Aorta (tissue), 5 donors: Measurements from ENCODE around the gene ERBB4. TPM values are rescaled to one million over a fixed set of nuclear protein-coding genes. Genes with fewer than 3 reads are reported as not detected.

Experiments
- ATAC-seq: fragments of 200-7000 bp; cut with Tn5 transposase; one replicate; pipeline ENCODE4 v1.9.1; 2022; ENCODE audit warnings: moderate library complexity; ENCODE audit not compliant: low FRiP score
- DNase-seq, 2 donors: peaks; one replicate each; pipeline ENCODE4 v3.0.0-alpha.2; 2020
- H3K27ac ChIP-seq, 2 donors: one replicate each; pipeline ENCODE4 v1.5.1; 2013; ENCODE audit warnings: low read length in 2 of 2, mild to moderate bottlenecking in 2 of 2, moderate library complexity in 2 of 2, control low read depth in 1 of 2, inconsistent platforms in 1 of 2, low read depth in 1 of 2
- H3K27me3 ChIP-seq, 2 donors: one replicate each; pipeline ENCODE4 v1.6.1; 2013; ENCODE audit warnings: control low read depth in 1 of 2, low read length in 1 of 2, mild to moderate bottlenecking in 1 of 2, moderate library complexity in 1 of 2; ENCODE audit not compliant: insufficient read depth in 2 of 2, control insufficient read depth in 1 of 2
- H3K36me3 ChIP-seq, 2 donors: one replicate each; pipeline ENCODE4 v1.6.1; 2013; ENCODE audit warnings: control low read depth in 1 of 2, low read length in 1 of 2, mild to moderate bottlenecking in 1 of 2; ENCODE audit not compliant: insufficient read depth in 2 of 2, control insufficient read depth in 1 of 2
- H3K4me1 ChIP-seq, 2 donors: one replicate each; pipeline ENCODE4 v1.6.1; 2013; ENCODE audit warnings: low read length in 2 of 2, control low read depth in 1 of 2, mild to moderate bottlenecking in 1 of 2, moderate library complexity in 1 of 2; ENCODE audit not compliant: insufficient read depth in 2 of 2, control insufficient read depth in 1 of 2
- H3K4me3 ChIP-seq, 2 donors: one replicate each; pipeline ENCODE4 v1.5.1; 2013; ENCODE audit warnings: low read length in 2 of 2, control low read depth in 1 of 2, mild to moderate bottlenecking in 1 of 2
- H3K9me3 ChIP-seq: one replicate; pipeline ENCODE4 v1.6.1; 2013; ENCODE audit warnings: mild to moderate bottlenecking, low read length; ENCODE audit not compliant: control insufficient read depth
- WGBS, 2 donors: extraction: QIAGEN DNeasy Blood & Tissue Kit; methylation state at CpG; one replicate each; pipeline ENCODE4 v1.1.7; 2013; 5-methylcytosine and 5-hydroxymethylcytosine counted together
- intact Hi-C, 2 donors: fragments of 100-400 bp; cut with DNase I; formaldehyde crosslinking; loops; one replicate each; pipeline versions ENCODE4 v1.14.2 to v1.15.0; 2022
- polyA plus RNA-seq, 2 donors: library from polyadenylated mRNA; stranded (reverse); fragments of 200-250 nt; gene quantifications; one replicate each; pipeline ENCODE4 v1.2.3, GENCODE V29; 2013
- total RNA-seq, 2 donors: library from RNA; stranded (reverse); fragmentation: NEBNext Ultra II Directional; extraction: Animal tissue kit (Norgen Biotek cat#: 25700); gene quantifications; one replicate each; pipeline ENCODE4 v1.2.1, GENCODE V29; 2021
- donor health status: healthy with polysubstance abuse.
- donor health status: Bipolar disorder and iron deficiency.
- donor health status: DM: no; HTN: no; CAD: no.
- donor health status: DM: no; HTN: no; CAD: no.
- donor health status: DM: yes; HTN: yes; CAD: no.

ERBB4 gene
- total and polyA plus RNA-seq, 4 donors = 1.3 to 42.0 (median 15.0) TPM

DNA sequence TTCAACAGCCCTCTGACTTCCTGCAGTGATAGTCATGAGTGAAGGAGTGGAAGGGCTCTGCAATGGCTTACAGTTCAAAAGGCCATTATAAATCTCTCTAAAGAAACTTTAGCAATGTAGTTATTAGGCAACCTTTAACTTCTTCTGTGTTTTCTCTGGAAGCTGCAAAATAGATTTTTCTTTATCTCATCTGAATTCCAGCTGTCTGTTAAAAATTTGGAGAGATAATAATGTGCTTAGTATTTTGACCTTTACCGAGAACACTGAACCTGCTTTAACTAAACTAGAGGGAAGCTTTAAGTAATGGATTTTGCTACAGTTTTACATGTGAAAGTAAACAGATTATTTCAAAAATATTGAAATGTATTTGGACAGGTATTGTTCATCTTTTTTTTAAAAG is 847.9 kb downstream of the ERBB4 start:
- H3K36me3 ChIP-seq = peaks cover 0 to 8% of the 10 kb centered on the region in 2 donors
- intact Hi-C loops = no loop called here
- H3K4me1 ChIP-seq = no peaks in the 10 kb centered on the region
- ATAC-seq (no peak), DNase-seq (no peak)
- no peaks in the 10 kb centered on the region for H3K27me3 ChIP-seq
- WGBS, 2 donors = 63 to 81% methylated on average over 1 of the region's 1 CpG
- H3K4me3 ChIP-seq = no peak overlapping the region
- H3K9me3 ChIP-seq = no peaks in the 10 kb centered on the region
- no peak overlapping the region for H3K27ac ChIP-seq

DNA sequence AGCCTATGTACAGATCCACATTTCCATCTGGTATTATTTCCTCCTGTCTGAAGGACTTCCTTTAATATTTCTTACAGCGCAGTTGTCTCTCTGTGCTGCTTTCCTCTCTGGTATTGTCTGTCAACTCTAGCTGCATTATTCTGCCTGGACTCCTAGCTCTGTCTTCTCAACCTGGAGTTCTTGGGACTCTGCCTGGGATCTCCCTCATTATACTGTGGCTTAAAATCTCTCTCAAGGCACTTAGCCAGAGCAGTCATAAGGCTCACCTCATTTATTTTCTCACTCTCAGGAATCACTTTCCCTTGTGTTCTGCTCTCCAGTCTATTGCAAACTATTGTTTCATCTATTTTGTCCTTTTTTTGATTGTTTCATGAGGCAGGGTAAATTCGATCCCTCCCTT is 850.4 kb downstream of the ERBB4 start:
- H3K27ac ChIP-seq = no peak overlapping the region
- peaks cover 3% of the 10 kb centered on the region for H3K9me3 ChIP-seq
- intact Hi-C loops = no loop called here
- no peak overlapping the region for H3K4me3 ChIP-seq
- WGBS, 2 donors = 82 to 87% methylated on average over 2 of the region's 2 CpGs
- ATAC-seq (no peak), DNase-seq (no peak)
- no peaks in the 10 kb centered on the region for H3K36me3 ChIP-seq
- H3K27me3 ChIP-seq = no peaks in the 10 kb centered on the region
- no peaks in the 10 kb centered on the region for H3K4me1 ChIP-seq

DNA sequence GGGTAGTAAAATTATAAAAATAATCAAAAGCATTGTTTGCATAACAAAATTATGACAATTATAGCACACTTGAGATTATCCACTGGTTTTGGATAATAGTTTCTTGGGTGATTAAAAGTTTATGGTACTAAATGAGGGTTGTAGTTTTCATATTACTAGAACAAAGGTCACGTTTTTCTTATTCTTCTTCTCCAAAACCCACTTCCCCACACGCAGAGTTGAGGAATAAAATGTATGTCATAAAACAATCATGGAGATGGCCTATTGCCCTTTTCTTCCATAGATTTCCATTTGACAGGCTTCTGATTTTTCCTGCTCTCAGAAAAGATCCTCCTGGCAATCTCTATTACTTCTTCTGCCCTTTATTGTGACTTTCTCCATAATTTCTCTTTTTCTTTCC is 863.9 kb downstream of the ERBB4 start:
- no peak overlapping the region for H3K4me3 ChIP-seq
- H3K4me1 ChIP-seq = no peaks in the 10 kb centered on the region
- no peaks in the 10 kb centered on the region for H3K36me3 ChIP-seq
- no peaks in the 10 kb centered on the region for H3K27me3 ChIP-seq
- H3K9me3 ChIP-seq = no peaks in the 10 kb centered on the region
- WGBS, 2 donors = 79% methylated on average over 2 of the region's 2 CpGs
- intact Hi-C loops = no loop called here
- ATAC-seq = no peak
- no peak for DNase-seq
- no peak overlapping the region for H3K27ac ChIP-seq

DNA sequence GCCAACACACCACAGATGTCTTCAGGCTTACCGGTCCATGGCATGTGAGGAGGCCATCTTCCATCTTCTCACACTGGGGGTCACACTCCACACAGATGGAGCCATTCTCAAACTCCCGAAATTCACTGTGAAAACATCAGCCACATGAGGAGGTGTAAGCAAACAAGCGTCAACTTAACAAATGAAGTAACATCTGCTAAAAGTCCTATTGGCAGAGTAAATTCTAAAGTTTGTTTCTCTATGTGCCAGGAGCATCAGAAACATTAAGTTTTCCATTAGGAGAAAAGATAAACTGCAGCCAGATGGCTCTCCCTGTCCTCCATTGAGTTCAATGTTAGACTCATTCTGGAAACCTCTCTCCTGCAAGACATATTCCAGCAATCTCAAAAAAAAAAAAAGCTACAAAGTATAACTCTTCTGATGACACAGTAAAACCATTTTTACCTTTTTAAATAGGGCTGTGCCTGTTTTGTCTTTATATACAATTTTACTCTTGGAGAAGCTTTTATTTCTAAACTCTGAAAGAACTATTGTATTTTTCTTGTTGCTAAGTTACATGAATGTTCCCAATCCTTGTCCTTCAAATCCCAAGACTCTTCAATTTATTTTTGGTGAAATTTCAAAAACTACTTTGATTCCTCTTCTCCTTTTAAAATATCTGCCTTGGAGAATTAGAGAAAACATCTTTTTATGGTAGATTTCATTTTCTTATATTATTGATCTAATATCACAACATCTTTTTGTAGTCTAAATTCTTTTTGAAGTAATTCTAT is 865.3 kb downstream of the ERBB4 start:
- 72 to 80% methylated on average over 3 of the region's 3 CpGs for WGBS, 2 donors
- intact Hi-C loops = no loop called here
- no peak overlapping the region for H3K27ac ChIP-seq
- H3K27me3 ChIP-seq = no peaks in the 10 kb centered on the region
- no peak overlapping the region for H3K4me3 ChIP-seq
- no peak for ATAC-seq
- no peak for DNase-seq
- no peaks in the 10 kb centered on the region for H3K4me1 ChIP-seq
- H3K9me3 ChIP-seq = no peaks in the 10 kb centered on the region
- H3K36me3 ChIP-seq = no peaks in the 10 kb centered on the region

DNA sequence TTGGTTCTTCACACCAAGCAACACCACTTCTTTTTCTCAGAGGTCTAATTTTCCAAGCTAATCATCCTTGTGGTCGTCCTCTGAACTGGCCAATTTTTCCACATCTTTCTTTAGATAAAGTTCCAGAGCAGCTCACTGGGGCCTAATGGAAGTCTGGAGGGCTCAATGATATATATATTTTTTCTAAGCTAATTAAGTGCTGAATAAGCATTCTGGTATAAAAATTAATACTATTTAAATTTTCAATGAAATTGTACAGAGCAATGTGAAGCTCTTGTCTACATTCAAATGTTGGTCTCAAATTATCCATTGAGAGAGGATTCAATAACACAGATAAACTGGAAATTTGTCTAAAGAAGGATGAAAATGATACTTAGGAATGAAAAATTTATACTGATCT is 866.6 kb downstream of the ERBB4 start:
- no peak overlapping the region for H3K4me3 ChIP-seq
- intact Hi-C loops = no loop called here
- no peaks in the 10 kb centered on the region for H3K4me1 ChIP-seq
- 88 to 92% methylated on average over 1 of the region's 1 CpG for WGBS, 2 donors
- no peaks in the 10 kb centered on the region for H3K36me3 ChIP-seq
- ATAC-seq = no peak
- no peak overlapping the region for H3K27ac ChIP-seq
- DNase-seq = no peak
- no peaks in the 10 kb centered on the region for H3K9me3 ChIP-seq
- H3K27me3 ChIP-seq = no peaks in the 10 kb centered on the region

DNA sequence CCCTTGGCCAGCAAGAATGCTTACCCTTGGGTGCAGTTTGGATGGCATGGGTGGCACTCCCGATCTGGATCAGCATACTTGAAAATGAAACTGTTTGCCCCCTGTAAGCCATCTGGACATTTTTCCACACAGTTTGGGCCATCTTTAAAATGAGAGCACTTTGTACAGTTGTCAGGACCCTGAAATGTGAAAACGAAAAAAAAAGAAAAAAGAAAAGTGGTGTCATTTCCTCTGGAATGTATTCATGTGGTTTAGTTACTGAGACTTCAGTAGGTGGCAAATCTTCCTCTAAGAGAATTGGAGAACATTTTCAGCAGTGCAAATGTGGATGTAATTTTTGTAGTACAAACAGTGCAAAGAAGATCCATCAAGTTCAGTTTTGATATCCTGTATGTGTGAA is 873.3 kb downstream of the ERBB4 start:
- intact Hi-C loops = no loop called here
- no peaks in the 10 kb centered on the region for H3K27me3 ChIP-seq

DNA sequence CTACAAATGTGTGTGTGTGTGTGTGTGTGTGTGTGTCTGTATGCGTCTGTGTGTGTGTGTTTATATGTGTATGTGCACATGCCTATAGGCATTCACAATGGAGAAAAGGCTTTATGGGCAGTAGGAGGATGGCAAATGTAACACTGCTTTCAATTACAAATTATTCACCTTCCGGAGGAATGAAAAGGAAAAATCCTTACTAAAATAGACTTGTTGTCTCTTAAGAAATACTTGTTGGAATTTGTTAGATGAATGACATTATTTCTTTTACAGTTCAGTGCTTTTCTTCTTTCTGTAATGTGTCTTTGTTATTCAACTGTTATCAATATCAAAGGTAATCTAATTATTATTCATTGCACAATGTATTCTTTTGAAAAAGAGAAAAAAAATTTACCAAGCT is 874.3 kb downstream of the ERBB4 start:
- no peaks in the 10 kb centered on the region for H3K4me1 ChIP-seq
- no peaks in the 10 kb centered on the region for H3K9me3 ChIP-seq
- no peak for DNase-seq
- H3K36me3 ChIP-seq = peaks cover 0 to 3% of the 10 kb centered on the region in 2 donors
- intact Hi-C loops = no loop called here
- no peak overlapping the region for H3K4me3 ChIP-seq
- no peaks in the 10 kb centered on the region for H3K27me3 ChIP-seq
- no peak overlapping the region for H3K27ac ChIP-seq
- WGBS, 2 donors = 80 to 86% methylated on average over 2 of the region's 2 CpGs
- no peak for ATAC-seq

More for the DNA sequence above, 873.3 kb downstream of the ERBB4 start:
- Histone ChIP-seq H3K4me3 (no peak overlapping the region), H3K36me3 (peaks cover 0 to 3% of the 10 kb centered on the region in 2 donors), H3K9me3 (no peaks in the 10 kb centered on the region), H3K27ac (no peak overlapping the region), H3K4me1 (no peaks in the 10 kb centered on the region)
- ATAC-seq (no peak), DNase-seq (no peak)
- WGBS, 2 donors = 69 to 77% methylated on average over 2 of the region's 2 CpGs

DNA sequence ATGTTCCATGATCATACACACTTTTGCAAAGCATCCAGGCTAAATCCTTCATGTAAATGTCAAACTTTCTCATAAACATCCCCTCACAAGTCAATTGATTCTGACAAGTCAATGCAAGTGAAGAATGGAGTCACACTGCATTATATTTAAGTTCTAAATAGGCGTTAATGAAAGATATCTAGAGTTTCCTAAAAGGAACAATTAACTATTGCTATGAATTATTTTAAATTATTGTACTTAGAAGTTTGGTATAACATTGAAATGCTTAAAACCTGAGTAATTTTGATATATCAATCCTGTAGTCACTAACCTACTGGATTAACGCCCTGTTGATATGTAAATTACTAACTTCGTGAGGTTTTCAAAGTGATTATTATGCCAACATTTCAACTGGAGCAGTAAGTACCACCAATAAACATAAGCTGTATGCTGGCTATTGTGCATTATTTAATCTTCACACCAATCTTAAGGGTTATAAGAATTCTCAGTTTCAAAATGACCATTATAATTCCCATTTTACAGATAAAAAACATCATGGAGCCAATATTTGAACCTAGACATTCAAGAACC is 884.3 kb downstream of the ERBB4 start:
- Histone ChIP-seq H3K27me3 (no peaks in the 10 kb centered on the region), H3K9me3 (no peaks in the 10 kb centered on the region), H3K4me3 (no peak overlapping the region), H3K36me3 (peaks cover 0 to 2% of the 10 kb centered on the region in 2 donors), H3K4me1 (no peaks in the 10 kb centered on the region), H3K27ac (no peak overlapping the region)
- DNase-seq = no peak
- 92 to 93% methylated on average over 3 of the region's 3 CpGs for WGBS, 2 donors
- no peak for ATAC-seq
- intact Hi-C loops = no loop called here

DNA sequence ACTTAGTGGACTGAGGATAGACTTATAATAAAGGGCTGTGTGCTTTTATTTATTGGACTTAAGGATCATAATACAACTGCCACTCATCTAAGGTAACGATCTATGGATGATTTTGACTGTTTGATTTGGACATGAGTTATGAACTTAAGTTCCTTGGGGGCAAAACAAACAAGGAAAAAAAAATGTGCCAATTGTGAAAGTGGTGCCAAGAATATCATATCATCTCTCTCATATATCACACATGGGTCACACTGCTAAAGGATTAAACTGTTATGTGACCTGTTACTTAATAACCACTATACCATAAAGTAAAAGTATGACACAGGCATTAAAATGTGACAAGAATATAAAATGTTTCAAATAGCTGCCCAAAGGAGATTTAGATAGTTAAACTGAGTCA is 886.3 kb downstream of the ERBB4 start:
- Histone ChIP-seq H3K4me1 (no peaks in the 10 kb centered on the region), H3K27me3 (no peaks in the 10 kb centered on the region), H3K36me3 (no peaks in the 10 kb centered on the region), H3K9me3 (no peaks in the 10 kb centered on the region), H3K27ac (no peak overlapping the region), H3K4me3 (no peak overlapping the region)
- DNase-seq = no peak
- ATAC-seq = no peak
- 46 to 69% methylated on average over 1 of the region's 1 CpG for WGBS, 2 donors
- intact Hi-C loops = no loop called here
